ENCODE measurements around the gene ITSN2.

ITSN2 gene

DNA sequence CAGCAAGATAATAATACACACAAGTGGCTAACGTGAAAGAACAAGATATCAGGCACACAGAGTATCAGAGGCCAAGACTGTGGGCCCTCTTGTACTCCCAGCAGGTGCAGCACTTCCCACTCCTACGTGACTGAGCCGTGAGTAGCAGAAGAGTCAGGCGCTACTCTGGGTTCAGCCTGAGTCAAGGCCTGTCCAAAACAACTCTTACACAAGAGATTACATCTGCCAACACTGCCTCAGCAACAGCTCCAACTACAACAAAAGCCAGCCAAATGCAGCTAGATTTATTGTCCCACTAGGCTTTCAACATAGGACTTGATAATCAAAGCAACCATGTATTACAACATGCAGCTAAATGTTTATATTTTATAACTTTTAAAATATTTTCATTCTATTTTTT is 56.2 kb downstream of the ITSN2 start:
- no peak for DNase-seq (ENCODE audit: low spot score)
- in situ Hi-C loops (cut with MboI; ENCODE audit: low sequenced_read_pairs, unreplicated experiment), result no loop called here
- TF ChIP-seq, protein P1, sequence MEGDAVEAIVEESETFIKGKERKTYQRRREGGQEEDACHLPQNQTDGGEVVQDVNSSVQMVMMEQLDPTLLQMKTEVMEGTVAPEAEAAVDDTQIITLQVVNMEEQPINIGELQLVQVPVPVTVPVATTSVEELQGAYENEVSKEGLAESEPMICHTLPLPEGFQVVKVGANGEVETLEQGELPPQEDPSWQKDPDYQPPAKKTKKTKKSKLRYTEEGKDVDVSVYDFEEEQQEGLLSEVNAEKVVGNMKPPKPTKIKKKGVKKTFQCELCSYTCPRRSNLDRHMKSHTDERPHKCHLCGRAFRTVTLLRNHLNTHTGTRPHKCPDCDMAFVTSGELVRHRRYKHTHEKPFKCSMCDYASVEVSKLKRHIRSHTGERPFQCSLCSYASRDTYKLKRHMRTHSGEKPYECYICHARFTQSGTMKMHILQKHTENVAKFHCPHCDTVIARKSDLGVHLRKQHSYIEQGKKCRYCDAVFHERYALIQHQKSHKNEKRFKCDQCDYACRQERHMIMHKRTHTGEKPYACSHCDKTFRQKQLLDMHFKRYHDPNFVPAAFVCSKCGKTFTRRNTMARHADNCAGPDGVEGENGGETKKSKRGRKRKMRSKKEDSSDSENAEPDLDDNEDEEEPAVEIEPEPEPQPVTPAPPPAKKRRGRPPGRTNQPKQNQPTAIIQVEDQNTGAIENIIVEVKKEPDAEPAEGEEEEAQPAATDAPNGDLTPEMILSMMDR (IDR thresholded peaks at IDR 0.05; ENCODE audit: borderline replicate concordance, control extremely low read depth, extremely low read depth, insufficient read depth, missing control alignments), result no peak

DNA sequence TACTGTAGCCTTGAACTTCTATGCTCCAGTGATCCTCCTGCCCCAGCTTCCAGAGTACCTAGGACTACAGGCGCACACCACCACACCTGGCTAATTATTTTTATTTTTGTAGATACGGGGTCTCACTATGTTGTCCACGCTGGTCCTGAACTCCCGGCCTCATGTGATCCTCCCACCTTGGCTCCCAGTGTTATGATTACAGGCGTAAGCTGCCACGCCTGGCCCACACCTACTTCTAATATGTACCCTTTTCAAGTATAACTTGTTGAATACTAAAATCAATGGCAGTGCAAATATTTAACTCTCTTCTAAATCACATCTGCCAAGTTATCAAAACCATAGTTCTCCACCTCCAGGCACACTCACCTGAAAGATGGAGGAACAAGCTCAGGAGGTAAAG is 58.7 kb downstream of the ITSN2 start:
- DNase-seq (ENCODE audit: low spot score), result no peak
- TF ChIP-seq, protein P1 (IDR thresholded peaks at IDR 0.05; ENCODE audit: borderline replicate concordance, control extremely low read depth, extremely low read depth, insufficient read depth, missing control alignments), result no peak
- in situ Hi-C loops (cut with MboI; ENCODE audit: low sequenced_read_pairs, unreplicated experiment), result no loop called here

- in situ Hi-C loops (cut with MboI; ENCODE audit: low sequenced_read_pairs, unreplicated experiment), result no loop called here
- no peak for DNase-seq (ENCODE audit: low spot score)
- TF ChIP-seq, protein P1 (IDR thresholded peaks at IDR 0.05; ENCODE audit: borderline replicate concordance, control extremely low read depth, extremely low read depth, insufficient read depth, missing control alignments), result no peak
Observed at GRCh38 chr2:24297663-24298062, 62.7 kb downstream of the ITSN2 start.

GRCh38 chr2:24287171-24287570 is 73.2 kb downstream of the ITSN2 start:
- in situ Hi-C loops (cut with MboI; ENCODE audit: low sequenced_read_pairs, unreplicated experiment), result no loop called here
- no peak for DNase-seq (ENCODE audit: low spot score)
- TF ChIP-seq, protein P1 (IDR thresholded peaks at IDR 0.05; ENCODE audit: borderline replicate concordance, control extremely low read depth, extremely low read depth, insufficient read depth, missing control alignments), result no peak

- DNase-seq (ENCODE audit: low spot score), result no peak
- in situ Hi-C loops (cut with MboI; ENCODE audit: low sequenced_read_pairs, unreplicated experiment), result no loop called here
- TF ChIP-seq, protein P1 (IDR thresholded peaks at IDR 0.05; ENCODE audit: borderline replicate concordance, control extremely low read depth, extremely low read depth, insufficient read depth, missing control alignments), result no peak
Observed at GRCh38 chr2:24285484-24286152, 74.7 kb downstream of the ITSN2 start.

DNA sequence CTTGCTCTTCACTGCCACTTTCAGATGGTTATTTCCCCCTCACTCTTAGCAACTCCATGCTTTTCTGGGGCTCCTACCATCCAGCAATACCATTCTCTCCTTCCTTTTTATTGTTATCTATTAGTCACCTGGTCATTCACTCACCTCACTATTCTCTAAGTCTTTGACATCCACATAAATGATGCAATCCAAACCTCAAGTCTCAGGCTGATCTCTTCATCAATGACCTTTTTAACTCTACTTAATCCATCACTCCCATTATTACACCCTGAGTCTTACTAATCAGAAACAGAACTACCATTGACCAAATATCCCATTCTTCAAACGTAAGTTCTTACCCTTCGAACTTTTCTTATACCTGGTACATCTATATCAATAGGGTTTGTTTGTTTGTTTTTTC is 79.7 kb downstream of the ITSN2 start:
- in situ Hi-C loops (cut with MboI; ENCODE audit: low sequenced_read_pairs, unreplicated experiment), result no loop called here
- TF ChIP-seq, protein P1 (IDR thresholded peaks at IDR 0.05; ENCODE audit: borderline replicate concordance, control extremely low read depth, extremely low read depth, insufficient read depth, missing control alignments), result no peak
- no peak for DNase-seq (ENCODE audit: low spot score)
